8988T (cell line): Measurements from ENCODE around the gene BCAS2.

Experiments
- DNase-seq: peaks from one replicate; pipeline ENCODE4 v3.0.0; 2011

The BCAS2 gene

GRCh38 chr1:114554577-114554976 is 26.8 kb downstream of the BCAS2 start:
- DNase-seq = no peak

GRCh38 chr1:114552106-114552639 is 29.2 kb downstream of the BCAS2 start:
- no peak for DNase-seq

- DNase-seq = no peak
Observed at GRCh38 chr1:114551400-114551799, 30.0 kb downstream of the BCAS2 start.

DNA sequence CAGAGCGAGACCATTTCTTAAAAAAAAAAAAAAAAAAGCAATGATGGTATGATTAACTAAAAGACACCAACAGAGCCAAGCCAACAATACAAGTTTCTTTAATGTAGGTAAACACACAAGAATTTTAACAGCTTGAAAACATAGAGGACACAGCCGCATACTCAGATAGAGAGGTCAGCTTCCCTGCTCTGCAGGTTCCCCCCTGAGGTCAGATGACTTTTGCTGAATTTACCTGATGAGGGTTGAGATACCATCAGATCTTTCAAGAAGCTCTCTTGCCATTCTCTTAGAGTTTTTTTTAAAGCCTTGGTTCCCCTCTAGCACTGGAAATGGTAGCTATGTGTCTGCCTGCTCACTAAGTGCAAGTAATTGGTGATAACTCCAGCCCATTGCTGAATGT is 31.1 kb downstream of the BCAS2 start:
- no peak for DNase-seq

DNA sequence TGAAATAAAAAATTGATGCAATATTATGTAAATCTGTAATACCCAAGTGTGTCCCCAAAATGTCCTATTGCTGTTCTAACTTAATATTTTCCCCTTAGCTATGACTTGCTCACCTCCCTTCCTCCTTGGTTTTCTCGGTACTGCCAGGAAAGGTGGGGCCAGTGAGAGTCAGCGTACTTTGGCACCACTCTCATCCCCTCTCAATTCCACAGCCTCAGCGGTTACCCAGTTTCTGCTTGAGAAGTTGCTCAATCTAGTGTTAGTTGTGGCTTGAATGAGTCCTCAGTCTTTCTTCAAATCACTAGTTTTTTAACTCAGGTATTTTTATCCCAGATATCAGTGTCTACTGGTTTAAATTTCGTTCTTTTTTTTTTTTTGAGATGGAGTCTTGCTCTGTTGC is 32.3 kb downstream of the BCAS2 start:
- no peak for DNase-seq

GRCh38 chr1:114547076-114547475 is 34.3 kb downstream of the BCAS2 start:
- DNase-seq = no peak

- DNase-seq = no peak
Observed at GRCh38 chr1:114545796-114546195, 35.6 kb downstream of the BCAS2 start.

DNA sequence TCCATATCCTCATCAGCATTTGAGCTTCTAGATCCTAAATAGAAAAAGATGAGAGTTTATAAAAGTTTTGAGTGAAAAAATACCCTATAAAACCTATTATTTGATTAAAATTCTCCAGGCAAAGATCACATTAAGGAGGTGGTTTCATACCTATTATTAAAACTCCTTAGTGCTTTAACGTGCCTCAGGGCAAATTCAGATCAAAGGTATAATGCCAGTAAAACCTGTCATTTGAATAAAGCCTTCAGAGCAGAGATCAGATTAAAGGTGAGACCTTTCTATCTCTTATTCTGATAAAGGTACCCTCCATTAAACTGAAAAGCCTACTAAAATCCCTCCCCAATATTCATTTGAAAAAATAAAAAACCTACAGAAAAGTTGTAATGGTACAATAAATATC is 36.1 kb downstream of the BCAS2 start:
- no peak for DNase-seq

DNA sequence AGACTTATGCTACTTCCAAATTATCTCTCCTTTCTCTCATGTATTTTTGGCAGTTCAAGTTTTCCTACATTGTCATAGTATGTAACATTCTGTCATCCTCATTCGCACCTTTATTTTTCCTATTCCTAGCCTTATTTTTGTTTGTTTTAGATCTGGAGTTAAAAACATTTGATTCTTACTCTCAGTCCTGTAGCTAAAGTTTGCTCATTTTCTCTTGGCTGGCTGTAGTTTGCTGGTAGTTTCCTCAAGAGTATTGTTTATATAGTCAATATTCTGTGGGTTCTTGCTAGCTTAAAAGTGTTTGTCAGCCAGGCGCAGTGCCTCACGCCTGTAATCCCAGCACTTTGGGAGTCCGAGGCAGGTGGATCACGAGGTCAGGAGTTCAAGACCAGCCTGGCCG is 40.6 kb downstream of the BCAS2 start:
- DNase-seq = no peak

DNA sequence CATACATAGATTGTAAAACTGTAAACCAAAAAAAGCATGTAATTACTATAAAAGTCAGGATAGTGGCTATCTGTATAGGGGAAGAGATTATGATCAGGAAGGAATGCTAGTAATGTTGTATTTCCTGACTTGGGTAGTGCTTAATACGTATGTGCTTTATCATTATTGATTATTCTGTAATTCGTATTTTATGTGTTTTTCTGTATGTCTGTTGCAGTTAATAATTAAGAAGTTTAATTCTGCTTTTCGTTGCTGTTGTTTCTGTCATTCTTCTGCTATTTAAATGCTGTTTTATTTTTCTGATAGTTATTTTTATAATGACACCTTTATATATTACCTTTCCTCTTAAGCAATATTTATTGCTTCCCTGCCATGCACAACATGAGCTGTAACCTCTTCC is 41.1 kb downstream of the BCAS2 start:
- DNase-seq = no peak

DNA sequence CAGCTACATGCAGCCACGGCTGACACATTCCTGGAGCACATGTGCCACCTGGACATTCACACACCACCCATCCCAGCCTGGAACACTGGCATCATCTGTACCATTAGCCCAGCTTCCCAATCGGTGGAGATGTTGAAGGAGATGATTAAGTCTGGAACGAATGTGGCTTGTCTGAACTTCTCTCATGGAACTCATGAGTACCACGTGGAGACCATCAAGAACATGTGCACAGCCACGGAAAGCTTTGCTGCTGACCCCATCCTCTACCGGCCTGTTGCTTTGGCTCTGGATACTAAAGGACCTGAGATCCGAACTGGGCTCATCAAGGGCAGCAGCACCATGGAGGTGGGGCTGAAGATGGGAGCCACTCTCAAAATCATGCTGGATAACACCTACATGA is 45.4 kb downstream of the BCAS2 start:
- no peak for DNase-seq

DNA sequence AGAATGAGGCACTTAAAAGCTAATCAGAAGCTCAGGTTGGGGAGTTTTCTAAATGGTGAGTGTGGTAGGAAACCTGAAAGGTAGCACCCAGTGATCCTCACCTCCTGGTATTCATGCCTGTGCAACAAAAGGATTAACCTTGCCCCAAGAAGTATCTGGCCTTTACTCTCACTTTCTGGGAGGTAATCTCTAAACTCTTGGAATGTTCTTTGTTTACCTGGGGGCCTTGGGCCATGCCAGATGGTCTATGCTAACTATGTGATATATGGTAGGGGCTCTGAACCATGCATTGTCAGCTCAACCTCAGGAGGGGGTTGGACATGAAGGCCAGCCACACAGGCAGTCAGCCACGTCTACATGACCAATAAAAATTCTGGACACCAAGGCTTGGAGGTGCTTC is 46.0 kb downstream of the BCAS2 start:
- DNase-seq = no peak

DNA sequence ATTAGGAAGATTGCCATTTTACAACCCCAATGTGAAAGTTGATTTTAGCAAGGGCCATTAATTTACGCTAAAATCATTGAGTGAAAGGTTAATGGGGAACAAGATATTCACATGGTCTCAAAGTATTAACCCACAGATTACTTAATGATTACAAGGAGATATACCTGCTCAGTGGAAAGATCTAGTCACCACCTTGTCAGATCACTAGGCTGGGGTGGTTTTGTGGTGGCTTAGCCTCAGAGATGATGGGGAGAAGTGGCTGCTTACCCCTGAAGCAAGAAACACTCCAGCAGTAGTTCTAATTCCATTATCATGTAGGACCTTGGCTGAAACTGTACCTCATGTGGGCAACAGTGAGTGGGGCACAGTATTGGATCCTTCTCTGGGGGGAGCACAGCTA is 50.3 kb downstream of the BCAS2 start:
- no peak for DNase-seq

- DNase-seq = no peak
Observed at GRCh38 chr1:114530224-114530623, 51.2 kb downstream of the BCAS2 start.

DNA sequence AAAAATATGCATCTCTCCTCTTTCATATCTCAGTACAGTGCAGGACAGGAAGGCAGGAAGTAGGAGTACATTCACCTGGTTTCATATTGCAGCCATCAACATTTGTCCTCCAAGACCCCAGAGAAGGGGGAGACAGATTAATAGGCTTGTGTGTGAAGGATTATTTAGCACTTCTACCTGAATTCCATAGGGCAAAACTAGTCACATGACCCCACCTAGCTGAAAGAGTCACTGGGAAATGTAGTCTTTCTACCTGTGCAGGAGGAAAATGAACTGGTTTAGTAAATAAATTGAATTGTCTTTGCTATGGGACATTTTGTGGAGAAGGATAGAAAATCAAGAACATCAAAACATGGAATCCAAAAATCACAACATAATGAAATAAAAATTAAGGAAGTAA is 56.5 kb downstream of the BCAS2 start:
- DNase-seq = no peak

GRCh38 chr1:114522264-114522575 is 59.2 kb downstream of the BCAS2 start:
- no peak for DNase-seq

- DNase-seq = no peak
Observed at GRCh38 chr1:114521396-114522263, 59.8 kb downstream of the BCAS2 start.
